ENCODE measurements around the gene SH3YL1.
A peak's percentile ranks its signal among the peaks of the same experiment; 100 is the strongest.

Gene SH3YL1, protein sequence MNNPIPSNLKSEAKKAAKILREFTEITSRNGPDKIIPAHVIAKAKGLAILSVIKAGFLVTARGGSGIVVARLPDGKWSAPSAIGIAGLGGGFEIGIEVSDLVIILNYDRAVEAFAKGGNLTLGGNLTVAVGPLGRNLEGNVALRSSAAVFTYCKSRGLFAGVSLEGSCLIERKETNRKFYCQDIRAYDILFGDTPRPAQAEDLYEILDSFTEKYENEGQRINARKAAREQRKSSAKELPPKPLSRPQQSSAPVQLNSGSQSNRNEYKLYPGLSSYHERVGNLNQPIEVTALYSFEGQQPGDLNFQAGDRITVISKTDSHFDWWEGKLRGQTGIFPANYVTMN

GRCh38 chr2:263774-264492, at the start of gene SH3YL1:
Gene SH3YL1, minus strand, starts transcription at chr2:264032. Its CDS starts 48 bp downstream, at chr2:263984.
- peak; percentile 64 for DNase-seq (ENCODE audit: low spot score)

GRCh38 chr2:310994-311393, 47.2 kb upstream of the SH3YL1 start:
- no peak for DNase-seq (ENCODE audit: low spot score)

GRCh38 chr2:309954-310510, 46.2 kb upstream of the SH3YL1 start:
- no peak for DNase-seq (ENCODE audit: low spot score)

- no peak for DNase-seq (ENCODE audit: low spot score)
These were observed 45.5 kb upstream of the SH3YL1 start for GRCh38 chr2:309148-309953.

GRCh38 chr2:305366-305765, 41.5 kb upstream of the SH3YL1 start:
- DNase-seq (ENCODE audit: low spot score) = no peak

GRCh38 chr2:296354-296753, 32.5 kb upstream of the SH3YL1 start:
- DNase-seq (ENCODE audit: low spot score) = no peak

DNA sequence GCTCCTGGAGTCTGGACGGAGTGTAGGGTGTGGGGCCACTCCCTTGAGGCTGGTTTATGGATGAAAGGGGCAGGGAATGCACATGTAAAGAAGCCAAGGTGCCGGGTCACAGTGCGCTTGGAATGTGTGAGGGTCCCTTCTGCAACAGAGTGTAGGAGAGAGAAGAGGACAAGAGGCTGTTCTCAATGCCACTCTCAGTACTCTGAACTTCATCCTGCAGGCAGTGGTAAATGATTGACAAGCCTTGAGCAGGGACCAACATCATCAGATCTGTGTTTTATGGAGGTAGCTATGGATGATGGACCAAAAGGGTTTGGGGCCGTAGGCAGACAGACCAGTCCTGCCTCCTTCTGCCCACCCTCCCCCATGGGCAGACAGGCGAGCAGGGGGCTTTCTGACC, 31.3 kb upstream of the SH3YL1 start:
- no peak for DNase-seq (ENCODE audit: low spot score)

DNA sequence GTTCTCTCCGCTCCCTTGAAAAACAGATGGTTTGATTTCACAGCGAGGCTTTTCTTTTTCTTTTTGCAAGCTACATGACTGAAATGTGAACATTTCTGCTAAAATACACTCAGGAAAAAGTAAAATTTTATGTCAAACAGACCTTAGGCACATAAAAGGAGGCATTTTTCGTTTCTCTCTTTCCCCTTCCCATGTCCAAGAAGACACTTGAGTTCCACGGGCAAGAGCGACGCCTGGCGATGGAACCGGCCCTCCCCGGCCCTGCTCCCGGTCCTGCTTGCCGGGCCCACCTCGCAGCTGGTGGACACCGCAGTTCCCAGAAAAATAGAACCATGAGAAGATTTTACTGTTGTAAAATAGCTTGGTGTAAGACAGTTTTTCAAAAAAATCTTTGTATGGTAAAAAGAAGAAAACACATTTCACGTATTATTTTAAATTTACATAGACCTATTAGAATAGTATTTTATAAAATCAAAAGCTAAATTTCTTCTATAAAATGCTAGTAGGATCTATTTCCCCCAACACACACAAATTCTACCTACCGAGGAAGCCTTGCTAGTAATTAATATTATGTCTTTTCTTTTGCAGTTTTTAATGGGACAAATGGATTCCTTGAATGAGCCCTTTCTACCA, 26.4 kb upstream of the SH3YL1 start:
- DNase-seq (ENCODE audit: low spot score) = peak; percentile 77

DNA sequence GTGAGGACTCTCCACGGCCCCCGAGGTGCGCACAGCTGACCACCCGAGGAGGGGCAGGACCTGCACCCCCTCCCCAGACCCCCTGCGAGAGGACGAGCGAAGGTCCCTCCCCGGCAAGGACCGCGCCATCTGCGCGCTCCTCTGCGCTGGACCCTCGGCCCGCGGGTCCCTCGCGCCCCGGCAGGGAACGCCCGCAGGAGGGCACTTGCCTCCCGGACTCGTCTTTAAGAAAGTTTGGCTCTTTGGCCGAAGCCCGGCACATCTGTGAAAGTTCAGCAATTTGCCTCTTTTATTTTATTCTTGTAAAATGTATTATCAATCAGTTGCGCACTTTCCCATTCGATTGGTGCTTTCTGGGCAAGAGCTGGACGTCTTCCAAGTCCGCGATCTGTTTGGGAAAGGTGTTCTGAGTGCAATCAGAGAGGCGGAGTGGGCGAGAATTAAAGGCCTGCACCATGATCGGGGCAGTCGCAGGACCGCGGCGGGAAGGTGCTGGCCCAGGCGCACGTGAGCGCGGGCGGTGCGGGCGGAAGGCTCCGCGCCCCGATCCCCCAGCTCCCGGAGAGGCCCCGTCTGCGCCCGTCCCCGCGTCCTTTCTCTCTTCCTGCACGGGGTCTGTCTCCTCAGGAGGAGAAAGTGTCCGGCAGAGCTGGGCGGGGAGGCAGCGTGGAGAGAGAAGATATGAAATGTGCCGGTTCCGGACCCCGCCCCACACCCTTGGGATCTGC, 25.7 kb upstream of the SH3YL1 start:
- DNase-seq (ENCODE audit: low spot score) = peak; percentile 55

DNA sequence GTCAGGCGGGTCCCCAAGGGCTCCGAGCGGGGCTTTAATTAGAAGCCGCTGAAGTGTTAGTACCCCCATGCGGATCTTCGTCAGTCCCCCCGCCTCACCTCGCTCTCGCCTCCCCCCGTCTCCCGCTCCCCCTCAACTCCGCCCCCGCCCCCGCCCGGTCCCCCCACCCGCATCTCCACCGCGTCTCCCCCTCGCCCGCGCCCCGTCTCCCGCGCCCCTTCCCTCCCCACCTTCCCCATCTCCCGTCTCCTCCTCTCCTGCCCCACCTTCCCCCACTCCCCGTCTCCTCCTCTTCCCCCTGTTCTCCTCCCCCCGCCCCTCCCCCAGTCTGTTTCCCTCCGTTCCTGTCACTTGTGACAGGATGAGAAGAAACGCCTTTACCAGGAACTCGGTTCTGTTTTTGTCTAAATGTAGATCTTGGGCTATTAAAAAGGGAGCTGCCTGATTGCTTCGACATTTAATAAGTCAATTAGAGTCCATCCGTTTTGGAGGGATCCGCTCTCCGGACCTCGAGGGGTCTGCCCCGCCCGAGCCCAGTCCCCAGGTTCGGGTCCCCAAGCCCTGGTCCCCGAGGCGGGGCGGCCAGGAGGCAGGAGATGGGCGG, 25.0 kb upstream of the SH3YL1 start:
- DNase-seq (ENCODE audit: low spot score) = no peak

DNA sequence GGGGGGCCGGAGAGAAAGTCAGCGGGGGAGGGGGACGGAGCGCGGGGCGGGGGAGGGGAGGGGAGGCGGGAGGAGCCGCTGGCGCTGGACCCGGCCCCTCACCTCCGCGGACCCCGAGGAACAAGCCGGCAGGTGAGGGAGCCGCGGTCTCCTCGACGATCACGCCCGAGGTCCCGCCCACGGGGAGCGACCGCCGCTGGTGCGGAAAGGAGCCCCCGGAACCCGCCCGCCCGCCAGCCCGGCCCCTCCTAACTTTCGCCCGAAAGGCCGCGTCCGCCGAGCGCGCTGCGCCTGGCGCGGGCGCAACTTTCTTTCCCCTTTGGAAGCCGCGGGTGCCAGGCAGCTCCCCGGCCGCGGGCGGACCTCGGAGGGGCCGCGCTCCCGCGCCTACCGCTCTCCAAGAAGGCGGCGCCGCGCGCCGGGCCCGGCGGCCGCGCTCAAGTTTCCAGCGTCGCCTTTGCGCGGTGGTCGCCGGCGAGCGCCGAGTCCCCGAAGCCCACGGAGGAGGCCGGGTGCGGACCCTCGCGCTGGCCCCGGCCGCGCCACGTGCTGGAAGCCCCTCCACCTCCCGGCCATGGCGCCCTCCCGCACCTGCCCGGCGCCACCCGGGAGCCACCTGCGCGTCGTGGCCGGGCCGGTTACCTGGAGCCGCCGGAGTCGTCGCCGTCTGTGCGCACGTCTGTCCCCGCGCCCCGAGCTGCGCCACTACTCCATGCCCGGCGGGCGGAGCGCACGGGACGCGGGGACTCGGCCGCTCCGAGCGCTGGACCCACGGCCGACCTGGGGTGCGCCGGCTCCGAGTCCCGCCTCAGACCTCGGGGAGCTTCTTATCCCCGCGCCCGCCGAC, 24.3 kb upstream of the SH3YL1 start, which contains the start of gene ALKAL2:
Gene ALKAL2, minus strand, starts transcription at position 181 of the 847 bp plus-strand sequence. CDS start 256 bp downstream, outside the sequence.
- DNase-seq (ENCODE audit: low spot score) = peak; percentile 62

DNA sequence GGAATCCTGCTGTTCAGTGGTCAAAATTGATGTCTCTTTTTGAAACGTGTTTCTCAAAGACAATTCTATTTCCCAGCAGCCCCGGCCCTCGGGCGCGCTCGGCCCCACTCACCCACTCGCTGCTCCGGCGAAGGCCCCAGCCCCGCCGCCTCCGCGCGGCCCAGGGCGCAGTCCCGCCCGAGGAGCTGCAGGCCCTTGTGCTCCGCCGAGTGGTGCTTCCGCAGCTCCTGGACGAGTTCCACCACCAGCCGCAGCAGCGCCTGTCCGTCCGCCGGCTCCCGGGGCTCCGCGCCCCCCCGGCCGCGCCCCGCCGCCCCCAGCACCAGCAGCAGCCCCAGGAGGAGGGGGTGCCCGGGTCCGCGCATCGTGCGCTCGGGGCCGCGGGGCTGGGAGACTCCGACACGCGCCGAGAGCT, 23.6 kb upstream of the SH3YL1 start:
- peak; percentile 63 for DNase-seq (ENCODE audit: low spot score)

- no peak for DNase-seq (ENCODE audit: low spot score)
These were observed 23.1 kb upstream of the SH3YL1 start for GRCh38 chr2:286774-287392.

DNA sequence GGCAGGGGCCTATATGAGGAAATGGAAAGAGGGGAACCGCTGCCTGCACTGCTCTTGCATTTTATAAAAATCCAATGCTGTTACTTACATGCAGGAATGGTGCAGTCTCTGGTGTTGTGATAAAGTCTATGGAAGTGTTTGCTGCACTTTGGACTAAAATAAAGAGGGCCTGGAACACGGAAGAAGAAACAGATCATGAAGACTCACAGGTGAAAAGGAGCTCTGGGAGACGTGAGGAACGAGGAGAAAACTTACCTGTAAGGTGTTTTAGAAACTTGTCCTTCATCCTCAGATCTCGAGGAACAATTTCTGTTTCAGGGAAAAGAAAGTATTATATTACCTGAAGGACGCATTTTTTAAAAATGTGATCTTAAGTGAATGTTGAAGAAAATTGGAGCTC, 22.2 kb upstream of the SH3YL1 start:
- DNase-seq (ENCODE audit: low spot score) = no peak

DNA sequence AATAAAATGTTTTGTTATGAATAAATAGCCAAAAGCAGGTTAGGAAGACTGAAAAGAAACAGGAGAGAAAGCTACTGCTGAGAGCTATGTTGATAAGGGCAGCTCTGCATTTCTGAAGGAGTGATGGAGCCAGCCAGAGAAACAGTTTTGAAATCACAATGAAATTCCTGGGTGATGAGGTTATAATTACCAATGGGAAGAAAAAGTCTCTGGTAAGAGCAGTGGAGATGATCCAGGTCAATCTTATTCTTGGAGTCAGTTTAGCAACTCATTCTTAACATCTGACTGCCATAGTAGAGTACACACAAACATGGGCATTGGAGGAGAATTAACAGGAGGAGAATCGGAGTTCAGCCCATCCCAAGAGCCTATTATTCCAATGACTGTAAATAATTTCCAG, 21.7 kb upstream of the SH3YL1 start:
- no peak for DNase-seq (ENCODE audit: low spot score)

DNA sequence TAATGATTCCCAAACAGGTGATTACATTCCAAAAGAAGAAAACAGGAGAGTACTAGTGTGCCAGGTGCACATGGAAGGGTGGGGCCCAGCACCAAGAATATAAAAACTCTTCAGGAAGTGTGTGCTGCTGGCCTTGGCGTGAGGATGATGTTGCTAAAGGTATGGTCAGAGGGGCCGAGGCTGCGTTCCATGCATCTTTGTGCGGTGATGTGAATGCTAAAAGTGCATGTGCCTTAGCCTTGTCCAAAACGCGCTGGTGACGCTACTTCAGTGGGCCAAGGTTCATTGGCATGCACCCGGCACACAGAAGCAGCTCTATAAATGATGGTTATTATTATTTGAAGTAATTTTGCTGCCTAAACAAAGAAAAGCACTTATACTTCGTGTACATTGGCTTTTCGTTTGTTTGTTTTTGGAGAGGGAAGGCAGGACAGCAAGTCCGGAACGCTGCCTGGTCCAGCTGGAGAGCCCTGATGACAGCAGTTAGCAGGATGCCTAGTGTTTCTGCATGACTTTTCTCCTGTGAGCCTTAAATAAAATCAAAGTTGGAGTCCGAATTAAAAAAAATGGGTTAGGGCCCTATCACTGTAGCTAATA, 21.2 kb upstream of the SH3YL1 start:
- no peak for DNase-seq (ENCODE audit: low spot score)

DNA sequence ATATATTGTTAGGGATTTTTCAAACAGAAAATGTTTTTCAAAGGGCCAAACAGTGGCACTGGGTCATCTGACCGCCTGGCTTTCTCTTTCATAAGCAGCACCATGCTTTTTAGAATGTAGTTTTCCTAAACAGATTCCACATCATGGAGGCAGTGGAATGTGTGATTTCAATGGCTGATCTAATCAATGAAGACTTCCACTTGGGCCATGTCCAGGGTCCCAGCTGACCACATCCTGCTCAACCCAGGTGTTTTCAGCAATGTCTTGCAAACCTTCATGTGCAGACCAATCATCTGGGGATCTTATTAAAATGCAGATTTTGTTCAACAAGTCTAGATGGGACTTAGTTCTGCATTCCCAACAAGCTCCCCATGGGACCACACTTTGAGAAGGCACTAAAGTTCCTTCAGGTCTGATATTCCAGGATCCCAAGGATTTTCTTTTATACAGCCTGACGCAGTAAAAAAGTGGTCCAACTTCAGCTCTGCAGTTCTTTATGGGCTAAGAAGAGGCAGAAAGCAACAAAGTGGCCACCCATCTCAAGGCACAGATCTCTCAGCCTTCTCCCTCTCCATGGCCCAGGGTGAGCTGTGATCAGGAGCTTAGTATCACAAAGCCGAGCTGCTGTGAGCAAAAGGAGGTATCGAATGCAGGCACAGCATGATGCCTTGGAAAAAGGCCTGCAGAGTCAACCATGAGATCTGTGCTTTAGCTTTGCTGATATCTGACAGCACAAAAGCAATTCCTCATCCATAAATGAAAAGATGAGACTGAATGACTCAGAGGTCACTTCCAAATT, 20.4 kb upstream of the SH3YL1 start:
- no peak for DNase-seq (ENCODE audit: low spot score)
